ENCODE results near the gene IL10RB.

Gene IL10RB

GRCh38 chr21:33279330-33279820 lies 13.2 kb downstream of the IL10RB start:
- DNase-seq (ENCODE audit: low read depth in 1 of 2, low spot score in 1 of 2), result no peak
- H3K27me3 ChIP-seq (ENCODE audit: insufficient read depth, poor library complexity, severe bottlenecking), result no peaks in the 10 kb centered on the region
- H3K27ac ChIP-seq (replicated peaks), result no peak overlapping the region
- no peak overlapping the region for H3K4me3 ChIP-seq (replicated peaks; ENCODE audit: insufficient read depth, low read length)
- TF ChIP-seq GABPA (IDR thresholded peaks at IDR 0.05; ENCODE audit: low read depth) (no peak), SPI1 (IDR thresholded peaks at IDR 0.05; ENCODE audit: borderline replicate concordance, low read depth) (no peak), POLR2AphosphoS5 (IDR thresholded peaks at IDR 0.05; ENCODE audit: low read depth) (no peak), REST (IDR thresholded peaks at IDR 0.05; ENCODE audit: insufficient replicate concordance, low read depth) (no peak)

GRCh38 chr21:33281096-33281652 lies 15.0 kb downstream of the IL10RB start:
- H3K27me3 ChIP-seq (ENCODE audit: insufficient read depth, poor library complexity, severe bottlenecking), result no peaks in the 10 kb centered on the region
- DNase-seq (ENCODE audit: low read depth in 1 of 2, low spot score in 1 of 2), result no peak
- TF ChIP-seq CTCF (IDR thresholded peaks at IDR 0.05; ENCODE audit: insufficient read depth, low read length) (no peak), REST (IDR thresholded peaks at IDR 0.05; ENCODE audit: insufficient replicate concordance, low read depth) (no peak), SPI1 (IDR thresholded peaks at IDR 0.05; ENCODE audit: borderline replicate concordance, low read depth) (no peak), POLR2AphosphoS5 (IDR thresholded peaks at IDR 0.05; ENCODE audit: low read depth) (no peak), GABPA (IDR thresholded peaks at IDR 0.05; ENCODE audit: low read depth) (no peak)
- H3K4me3 ChIP-seq (replicated peaks; ENCODE audit: insufficient read depth, low read length), result no peak overlapping the region
- no peak overlapping the region for H3K27ac ChIP-seq (replicated peaks)

- TF ChIP-seq REST (IDR thresholded peaks at IDR 0.05; ENCODE audit: insufficient replicate concordance, low read depth) (no peak), POLR2AphosphoS5 (IDR thresholded peaks at IDR 0.05; ENCODE audit: low read depth) (no peak), SPI1 (IDR thresholded peaks at IDR 0.05; ENCODE audit: borderline replicate concordance, low read depth) (no peak), GABPA (IDR thresholded peaks at IDR 0.05; ENCODE audit: low read depth) (no peak), CTCF (IDR thresholded peaks at IDR 0.05; ENCODE audit: insufficient read depth, low read length) (no peak)
- H3K27ac ChIP-seq (replicated peaks), result no peak overlapping the region
- DNase-seq (ENCODE audit: low read depth in 1 of 2, low spot score in 1 of 2), result no peak
- H3K27me3 ChIP-seq (ENCODE audit: insufficient read depth, poor library complexity, severe bottlenecking), result no peaks in the 10 kb centered on the region
- no peak overlapping the region for H3K4me3 ChIP-seq (replicated peaks; ENCODE audit: insufficient read depth, low read length)
Observed at GRCh38 chr21:33283203-33283602, 17.0 kb downstream of the IL10RB start.

Measured in HL-60 (cell line).